NCI-H2227 treated with DMSO at 0.1 percent for 48 hours (cell line): ENCODE data around the gene OR6C1.
"Not testable (repeated sequence)": the region's sequence is repeated elsewhere in the genome, so short reads cannot be mapped to it uniquely, and the experiment has no call there.

Experiments
- DNase-seq: peaks from one replicate; lab custom pipeline; 2025; lab: John Stamatoyannopoulos, UW

Gene OR6C1

GRCh38 chr12:55314043-55314442 lies at the start of gene OR6C1:
Gene OR6C1, plus strand, starts transcription at chr12:55314343. Its CDS starts 6,257 bp downstream, at chr12:55320600.
- DNase-seq = no peak

GRCh38 chr12:55280991-55281390 lies 33.2 kb upstream of the OR6C1 start:
- no peak for DNase-seq

- no peak for DNase-seq
These were observed 24.1 kb upstream of the OR6C1 start for GRCh38 chr12:55289999-55290398.

GRCh38 chr12:55296469-55296868 lies 17.7 kb upstream of the OR6C1 start, which contains the start of gene OR6C6:
Gene OR6C6, minus strand, starts transcription at chr12:55296569. Its CDS starts 1,337 bp downstream, at chr12:55295232.
- DNase-seq = no peak

GRCh38 chr12:55320201-55320600 lies 6.1 kb downstream of the OR6C1 start:
- no peak for DNase-seq

GRCh38 chr12:55325801-55326200 lies 11.7 kb downstream of the OR6C1 start:
- peak; percentile 2 for DNase-seq

- no peak for DNase-seq
These were observed 16.3 kb downstream of the OR6C1 start, which contains the start of gene OR6C3 for GRCh38 chr12:55330446-55330845. Gene OR6C3, plus strand, starts transcription at chr12:55330746. Its CDS starts 955 bp downstream, at chr12:55331701.

GRCh38 chr12:55336002-55336401 lies 21.9 kb downstream of the OR6C1 start:
- DNase-seq = no peak

GRCh38 chr12:55355338-55355737 lies 41.2 kb downstream of the OR6C1 start:
- DNase-seq = not testable (repeated sequence)

GRCh38 chr12:55362675-55363074 lies 48.5 kb downstream of the OR6C1 start, which contains the start of gene OR6C75:
Gene OR6C75, plus strand, starts transcription at chr12:55362975. Its CDS starts 2,136 bp downstream, at chr12:55365111.
- DNase-seq = no peak

GRCh38 chr12:55365086-55365485 lies 50.9 kb downstream of the OR6C1 start:
- DNase-seq = no peak
